CD14-positive monocyte (primary cell): ENCODE measurements around the gene WFDC2. TPM values are rescaled to one million over a fixed set of nuclear protein-coding genes. Genes with fewer than 3 reads are reported as not detected.

ENCODE experiments used
- DNase-seq, 3 donors: peaks; one replicate each; pipeline ENCODE4 v3.0.0-alpha.2; 2011 to 2022
- H2AFZ ChIP-seq: 2 replicates; pipeline ENCODE4 v1.6.0; 2012; ENCODE audit warnings: mild to moderate bottlenecking, low read depth, low read length, inconsistent platforms; ENCODE audit not compliant: insufficient read depth, poor library complexity, severe bottlenecking
- H3K27ac ChIP-seq, 2 donors: 1 replicate in 1 of 2; 2 replicates in 1 of 2; pipeline ENCODE4 v1.5.1; 2012 to 2013; ENCODE audit warnings: low read length in 2 of 2, control low read depth in 1 of 2, inconsistent platforms in 1 of 2, low read depth in 1 of 2, mild to moderate bottlenecking in 1 of 2
- H3K27me3 ChIP-seq, 2 donors: one replicate each; pipeline versions ENCODE4 v1.6.0 to v1.6.1; 2011 to 2013; ENCODE audit warnings: low read length in 2 of 2; ENCODE audit not compliant: control insufficient read depth in 2 of 2, insufficient read depth in 2 of 2
- H3K36me3 ChIP-seq, 2 donors: replicated peaks in 1 of 2; 1 replicate in 1 of 2; 2 replicates in 1 of 2; pipeline versions ENCODE4 v1.5.1 to v1.6.1; 2012 to 2013; ENCODE audit warnings: low read length in 2 of 2, control low read depth in 1 of 2, inconsistent platforms in 1 of 2, mild to moderate bottlenecking in 1 of 2; ENCODE audit not compliant: insufficient read depth in 2 of 2, control insufficient read depth in 1 of 2
- H3K4me1 ChIP-seq, 2 donors: 1 replicate in 1 of 2; 2 replicates in 1 of 2; pipeline versions ENCODE4 v1.5.1 to v1.6.1; 2012 to 2013; ENCODE audit warnings: low read length in 2 of 2, control low read depth in 1 of 2, inconsistent platforms in 1 of 2, mild to moderate bottlenecking in 1 of 2, moderate library complexity in 1 of 2; ENCODE audit not compliant: insufficient read depth in 2 of 2, control insufficient read depth in 1 of 2
- H3K4me2 ChIP-seq: replicated peaks from 2 replicates; pipeline ENCODE3; 2012; ENCODE audit warnings: low read length, moderate library complexity, mild to moderate bottlenecking; ENCODE audit not compliant: poor library complexity, severe bottlenecking; ENCODE audit errors: extremely low read depth
- H3K4me3 ChIP-seq, 3 experiments: fragments of 200-600 bp in 1 of 3; sonication (generic) in 1 of 3; replicated peaks in 1 of 3; 1 replicate in 2 of 3; 2 replicates in 1 of 3; pipeline ENCODE4 v1.5.1; 2011 to 2013; ENCODE audit warnings: low read length in 3 of 3, mild to moderate bottlenecking in 3 of 3, control low read depth in 2 of 3, low read depth in 2 of 3, inconsistent platforms in 1 of 3, moderate library complexity in 1 of 3
- H3K79me2 ChIP-seq: 2 replicates; pipeline ENCODE4 v1.6.0; 2012; ENCODE audit warnings: mild to moderate bottlenecking, control low read depth, inconsistent platforms, low read length, moderate library complexity; ENCODE audit not compliant: insufficient read depth
- H3K9ac ChIP-seq: 2 replicates; pipeline ENCODE4 v1.6.0; 2017; ENCODE audit warnings: low read length, mild to moderate bottlenecking; ENCODE audit not compliant: insufficient read depth, poor library complexity, severe bottlenecking
- H3K9me3 ChIP-seq, 2 donors: replicated peaks in 1 of 2; 1 replicate in 1 of 2; 2 replicates in 1 of 2; pipeline versions ENCODE4 v1.5.1 to v1.6.1; 2012 to 2013; ENCODE audit warnings: low read length in 2 of 2, control low read depth in 1 of 2; ENCODE audit not compliant: control insufficient read depth in 1 of 2, insufficient read depth in 1 of 2
- H4K20me1 ChIP-seq: 2 replicates; pipeline ENCODE4 v1.6.0; 2012; ENCODE audit warnings: mild to moderate bottlenecking, low read length, control low read depth, moderate library complexity; ENCODE audit not compliant: insufficient read depth
- H3K27ac Mint-ChIP-seq, 7 donors: one replicate each; pipeline ENCODE4 v1.8.0; 2020; ENCODE audit warnings: mild to moderate bottlenecking in 7 of 7, mixed read lengths in 7 of 7, moderate library complexity in 6 of 7, inconsistent platforms in 2 of 7
- H3K27me3 Mint-ChIP-seq, 3 donors: one replicate each; pipeline ENCODE4 v1.8.0; 2021 to 2022; ENCODE audit warnings: low read depth in 3 of 3, mild to moderate bottlenecking in 3 of 3, mixed read lengths in 3 of 3, moderate library complexity in 3 of 3, inconsistent platforms in 1 of 3
- H3K36me3 Mint-ChIP-seq, 2 donors: one replicate each; pipeline ENCODE4 v1.8.0; 2020; ENCODE audit warnings: mixed read lengths in 2 of 2, inconsistent platforms in 1 of 2, mild to moderate bottlenecking in 1 of 2
- H3K4me1 Mint-ChIP-seq: one replicate; pipeline ENCODE4 v1.8.0; 2020; ENCODE audit warnings: mild to moderate bottlenecking, mixed read lengths
- H3K4me3 Mint-ChIP-seq, 2 donors: one replicate each; pipeline ENCODE4 v1.8.0; 2020; ENCODE audit warnings: mild to moderate bottlenecking in 2 of 2, mixed read lengths in 2 of 2, moderate library complexity in 1 of 2
- H3K9me3 Mint-ChIP-seq, 7 donors: one replicate each; pipeline ENCODE4 v1.8.0; 2020 to 2022; ENCODE audit warnings: mixed read lengths in 7 of 7, mild to moderate bottlenecking in 6 of 7, moderate library complexity in 6 of 7, inconsistent platforms in 2 of 7
- WGBS: methylation state at CpG from one replicate; pipeline ENCODE4 v1.1.5; 2013; ENCODE audit warnings: missing lambda C conversion rate; ENCODE audit not compliant: insufficient coverage; 5-methylcytosine and 5-hydroxymethylcytosine counted together
- intact Hi-C, 2 donors: fragments of 100-400 bp; cut with micrococcal nuclease; formaldehyde crosslinking; loops; one replicate each; pipeline versions ENCODE4 v1.15.0 to v1.15.1; 2023
- polyA plus RNA-seq, 3 donors: library from polyadenylated mRNA; depleted of rRNA in 1 of 3; unstranded in 2 of 3; stranded (reverse) in 1 of 3; fragments of 300-500 nt in 2 of 3; fragments of >200 nt in 1 of 3; fragmentation: Illumina TruSeq in 2 of 3; gene quantifications; 1 replicate in 2 of 3; 2 replicates in 1 of 3; pipeline ENCODE4 v1.2.3, GENCODE V29; 2012 to 2021
- TF ChIP-seq, protein P1 (sequence below): fragments of 200-600 bp; IDR thresholded peaks from one replicate; pipeline ENCODE4 v1.8.0; 2022; ENCODE audit warnings: antibody characterized with exemption, mild to moderate bottlenecking

WFDC2 gene
- polyA plus RNA-seq, 3 donors, result not detected

DNA sequence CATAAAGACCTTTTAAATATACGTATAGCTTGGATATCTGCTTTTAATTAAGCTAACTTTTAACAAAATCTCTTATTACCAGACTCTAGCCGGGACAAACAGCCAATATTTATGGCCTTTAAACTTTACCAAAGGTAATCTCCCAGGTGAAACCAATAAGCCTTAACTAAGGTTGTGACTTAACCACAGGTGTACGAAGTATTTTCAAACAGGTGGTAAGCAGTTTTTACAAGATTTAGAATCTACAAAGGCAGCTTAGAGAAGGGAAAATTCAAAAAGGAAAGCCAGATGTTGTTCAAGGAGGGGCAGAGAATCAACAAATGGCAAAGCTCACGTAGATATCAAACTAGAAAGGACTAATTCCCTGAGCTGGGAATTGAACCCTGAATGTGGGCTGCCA, 15.8 kb downstream of the WFDC2 start:
- no peaks in the 10 kb centered on the region for H3K4me1 ChIP-seq
- H3K4me2 ChIP-seq, result no peak overlapping the region
- TF ChIP-seq, protein P1, sequence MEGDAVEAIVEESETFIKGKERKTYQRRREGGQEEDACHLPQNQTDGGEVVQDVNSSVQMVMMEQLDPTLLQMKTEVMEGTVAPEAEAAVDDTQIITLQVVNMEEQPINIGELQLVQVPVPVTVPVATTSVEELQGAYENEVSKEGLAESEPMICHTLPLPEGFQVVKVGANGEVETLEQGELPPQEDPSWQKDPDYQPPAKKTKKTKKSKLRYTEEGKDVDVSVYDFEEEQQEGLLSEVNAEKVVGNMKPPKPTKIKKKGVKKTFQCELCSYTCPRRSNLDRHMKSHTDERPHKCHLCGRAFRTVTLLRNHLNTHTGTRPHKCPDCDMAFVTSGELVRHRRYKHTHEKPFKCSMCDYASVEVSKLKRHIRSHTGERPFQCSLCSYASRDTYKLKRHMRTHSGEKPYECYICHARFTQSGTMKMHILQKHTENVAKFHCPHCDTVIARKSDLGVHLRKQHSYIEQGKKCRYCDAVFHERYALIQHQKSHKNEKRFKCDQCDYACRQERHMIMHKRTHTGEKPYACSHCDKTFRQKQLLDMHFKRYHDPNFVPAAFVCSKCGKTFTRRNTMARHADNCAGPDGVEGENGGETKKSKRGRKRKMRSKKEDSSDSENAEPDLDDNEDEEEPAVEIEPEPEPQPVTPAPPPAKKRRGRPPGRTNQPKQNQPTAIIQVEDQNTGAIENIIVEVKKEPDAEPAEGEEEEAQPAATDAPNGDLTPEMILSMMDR, result no peak
- no peak overlapping the region for H3K27ac Mint-ChIP-seq
- no peaks in the 10 kb centered on the region for H4K20me1 ChIP-seq
- no peak overlapping the region for H3K9ac ChIP-seq
- H3K27me3 ChIP-seq, result peaks cover 3 to 30% of the 10 kb centered on the region in 2 donors
- no peak overlapping the region for H3K27ac ChIP-seq
- no peak for DNase-seq
- no peaks in the 10 kb centered on the region for H3K36me3 Mint-ChIP-seq
- H3K9me3 Mint-ChIP-seq, result no peaks in the 10 kb centered on the region
- intact Hi-C loops, result no loop called here
- WGBS, result 100% methylated on average over 2 of the region's 4 CpGs
- no peak overlapping the region for H3K4me3 ChIP-seq
- H2AFZ ChIP-seq, result no peak overlapping the region
- H3K4me3 Mint-ChIP-seq, result no peak overlapping the region
- H3K9me3 ChIP-seq, result no peaks in the 10 kb centered on the region
- no peaks in the 10 kb centered on the region for H3K79me2 ChIP-seq
- H3K4me1 Mint-ChIP-seq, result no peaks in the 10 kb centered on the region
- no peaks in the 10 kb centered on the region for H3K36me3 ChIP-seq
- H3K27me3 Mint-ChIP-seq, result peaks cover 21 to 40% (median 38%) of the 10 kb centered on the region in 3 donors

DNA sequence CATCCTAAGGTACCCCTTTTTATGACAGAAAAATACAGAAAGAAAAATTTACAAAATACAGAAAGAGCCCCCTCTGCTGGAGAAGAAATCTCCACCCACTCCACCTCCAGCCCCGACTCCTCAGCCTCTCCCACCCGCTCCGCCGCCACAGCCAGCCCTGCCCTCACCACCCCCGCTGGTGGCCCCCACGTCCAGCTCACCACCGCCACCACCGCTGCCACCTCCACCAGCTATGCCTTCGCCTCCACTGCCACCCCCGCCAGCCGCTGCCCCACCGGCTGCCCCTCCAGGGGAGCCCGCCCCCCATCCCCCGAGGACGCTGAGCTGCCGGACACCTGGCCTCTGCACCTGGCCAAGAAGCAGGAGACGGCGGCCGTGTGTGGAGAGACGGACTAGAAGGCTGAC, 17.7 kb downstream of the WFDC2 start:
- H3K9ac ChIP-seq, result no peak overlapping the region
- TF ChIP-seq, protein P1, result peak; percentile 29
- no peaks in the 10 kb centered on the region for H3K36me3 ChIP-seq
- Mint-ChIP-seq H3K9me3 (no peaks in the 10 kb centered on the region), H3K36me3 (no peaks in the 10 kb centered on the region), H3K4me1 (no peaks in the 10 kb centered on the region), H3K27ac (no peak overlapping the region), H3K4me3 (no peak overlapping the region), H3K27me3 (peaks cover 20 to 45% (median 30%) of the 10 kb centered on the region in 3 donors)
- no peaks in the 10 kb centered on the region for H3K4me1 ChIP-seq
- intact Hi-C loops, result no loop called here
- H3K9me3 ChIP-seq, result no peaks in the 10 kb centered on the region
- H4K20me1 ChIP-seq, result no peaks in the 10 kb centered on the region
- H3K79me2 ChIP-seq, result no peaks in the 10 kb centered on the region
- H3K27me3 ChIP-seq, result peaks cover 3 to 23% of the 10 kb centered on the region in 2 donors
- no peak overlapping the region for H3K4me2 ChIP-seq
- no peak overlapping the region for H2AFZ ChIP-seq
- no peak for DNase-seq
- H3K4me3 ChIP-seq, result no peak overlapping the region
- WGBS, result 28% methylated on average over 16 of the region's 20 CpGs
- H3K27ac ChIP-seq, result no peak overlapping the region
